Transverse colon (tissue), 4 donors: ENCODE results near the gene EED.
"Not testable (repeated sequence)": the region's sequence is repeated elsewhere in the genome, so short reads cannot be mapped to it uniquely, and the experiment has no call there.

Experiments
- CTCF ChIP-seq, 5 experiments: fragments of 200-600 bp in 3 of 5; fragments of 450-650 bp in 2 of 5; sonication (generic) in 3 of 5; IDR thresholded peaks; 1 replicate in 2 of 5; 2 replicates in 3 of 5; pipeline ENCODE4 v1.5.1; 2016 to 2017; ENCODE audit warnings: antibody characterized with exemption in 5 of 5, inconsistent platforms in 3 of 5, mild to moderate bottlenecking in 2 of 5, moderate library complexity in 1 of 5
- EP300 ChIP-seq: sonication (generic); formaldehyde crosslinking; IDR thresholded peaks from one replicate; pipeline ENCODE4 v1.6.1; 2017; ENCODE audit warnings: antibody characterized with exemption, low read depth
- POLR2A ChIP-seq: fragments of 450-650 bp; IDR thresholded peaks from one replicate; pipeline ENCODE4 v1.6.1; 2016; ENCODE audit warnings: antibody characterized with exemption, mild to moderate bottlenecking, moderate library complexity
- POLR2AphosphoS5 ChIP-seq, 3 donors: sonication (generic); formaldehyde crosslinking; IDR thresholded peaks; one replicate each; pipeline ENCODE4 v1.6.1; 2016; ENCODE audit warnings: antibody characterized with exemption in 3 of 3

GRCh38 chr11:86225344-86225743 lies 19.2 kb upstream of the EED start:
- not testable (repeated sequence) for TF ChIP-seq POLR2AphosphoS5 (IDR thresholded peaks at IDR 0.05); CTCF (IDR thresholded peaks at IDR 0.05); POLR2A; EP300
